OCI-LY1 (cell line): ENCODE results near the gene PPP2CA.
A peak's percentile ranks its signal among the peaks of the same experiment; 100 is the strongest.
"Not testable (repeated sequence)": the region's sequence is repeated elsewhere in the genome, so short reads cannot be mapped to it uniquely, and the experiment has no call there.

ENCODE experiments used
- H2AFZ ChIP-seq: fragments of 200-600 bp; sonication (generic), shearing (Covaris generic); 2 replicates; pipeline ENCODE4 v1.6.0; 2014; ENCODE audit warnings: antibody characterized with exemption, mild to moderate bottlenecking, low read length
- H3F3A ChIP-seq: fragments of 200-600 bp; sonication (generic), shearing (Covaris generic); 2 replicates; pipeline ENCODE4 v1.6.0; 2014; ENCODE audit warnings: mild to moderate bottlenecking, antibody characterized with exemption, low read length, moderate library complexity; ENCODE audit not compliant: insufficient read depth
- H3K27ac ChIP-seq: fragments of 200-600 bp; sonication (generic); 2 replicates; pipeline ENCODE4 v1.5.1; 2014; ENCODE audit warnings: low read length, mixed run types, mild to moderate bottlenecking, low read depth; ENCODE audit not compliant: poor library complexity, severe bottlenecking
- H3K27me3 ChIP-seq: fragments of 200-600 bp; sonication (generic); 2 replicates; pipeline ENCODE4 v1.6.0; 2014; ENCODE audit warnings: antibody characterized with exemption, mild to moderate bottlenecking, low read length, moderate library complexity; ENCODE audit not compliant: insufficient read depth
- H3K36me3 ChIP-seq: fragments of 200-600 bp; sonication (generic); 2 replicates; pipeline ENCODE4 v1.6.1; 2014; ENCODE audit warnings: mild to moderate bottlenecking, antibody characterized with exemption, low read length, moderate library complexity, mixed read lengths; ENCODE audit not compliant: insufficient read depth
- H3K4me1 ChIP-seq: fragments of 200-600 bp; sonication (generic); 2 replicates; pipeline ENCODE4 v1.5.1; 2014; ENCODE audit warnings: mild to moderate bottlenecking, low read length, moderate library complexity; ENCODE audit not compliant: insufficient read depth, severe bottlenecking
- H3K4me2 ChIP-seq: fragments of 200-600 bp; sonication (generic), shearing (Covaris generic); 2 replicates; pipeline ENCODE4 v1.6.1; 2014; ENCODE audit warnings: low read length
- H3K4me3 ChIP-seq: fragments of 200-600 bp; sonication (generic); 2 replicates; pipeline ENCODE4 v1.5.1; 2014; ENCODE audit warnings: low read length, low read depth, mild to moderate bottlenecking, mixed read lengths; ENCODE audit not compliant: poor library complexity, severe bottlenecking
- H3K79me2 ChIP-seq: fragments of 200-600 bp; shearing (Covaris generic); 2 replicates; pipeline ENCODE4 v1.6.1; 2016; ENCODE audit warnings: mixed run types, low read length, mixed read lengths; ENCODE audit not compliant: insufficient read depth
- H3K9ac ChIP-seq: fragments of 200-600 bp; sonication (generic), shearing (Covaris generic); 2 replicates; pipeline ENCODE4 v1.6.1; 2014; ENCODE audit warnings: mild to moderate bottlenecking, low read length, mixed read lengths
- H3K9me2 ChIP-seq: fragments of 200-600 bp; sonication (generic), shearing (Covaris generic); 2 replicates; pipeline ENCODE4 v1.6.1; 2014; ENCODE audit warnings: low read depth, mild to moderate bottlenecking, low read length, mixed read lengths
- H3K9me3 ChIP-seq: fragments of 200-600 bp; shearing (Covaris generic); 2 replicates; pipeline ENCODE4 v1.6.1; 2014; ENCODE audit warnings: low read length, mixed read lengths
- H4K20me1 ChIP-seq: fragments of 200-600 bp; sonication (generic), shearing (Covaris generic); 2 replicates; pipeline ENCODE4 v1.6.0; 2016; ENCODE audit warnings: mild to moderate bottlenecking, low read length; ENCODE audit not compliant: insufficient read depth
- CTCF ChIP-seq: fragments of 200-600 bp; sonication (generic), shearing (Covaris generic); IDR thresholded peaks from 2 replicates; pipeline ENCODE4 v1.5.1; 2017; ENCODE audit warnings: mild to moderate bottlenecking, antibody characterized with exemption, low read length, moderate library complexity, mixed read lengths
- EZH2 ChIP-seq: fragments of 200-600 bp; sonication (generic), shearing (Covaris generic); IDR thresholded peaks from 2 replicates; pipeline ENCODE4 v1.8.0; 2017; ENCODE audit warnings: borderline replicate concordance, mixed run types, mild to moderate bottlenecking, antibody characterized with exemption, low read length, moderate library complexity, mixed read lengths

PPP2CA gene

GRCh38 chr5:134215757-134216156 lies 10.1 kb downstream of the PPP2CA start:
- H3K27me3 ChIP-seq: no peaks in the 10 kb centered on the region
- H4K20me1 ChIP-seq: no peaks in the 10 kb centered on the region
- no peaks in the 10 kb centered on the region for H3K9me3 ChIP-seq
- H3K9me2 ChIP-seq: no peaks in the 10 kb centered on the region
- H3K4me1 ChIP-seq: peaks cover 43% of the 10 kb centered on the region
- H2AFZ ChIP-seq: no peak overlapping the region
- H3K36me3 ChIP-seq: peaks cover 55% of the 10 kb centered on the region
- TF ChIP-seq CTCF: no peak
- TF ChIP-seq EZH2: no peak
- no peaks in the 10 kb centered on the region for H3F3A ChIP-seq
- peaks cover 100% of the 10 kb centered on the region for H3K79me2 ChIP-seq
- no peak overlapping the region for H3K4me3 ChIP-seq
- H3K4me2 ChIP-seq: no peak overlapping the region
- no peak overlapping the region for H3K9ac ChIP-seq
- no peak overlapping the region for H3K27ac ChIP-seq

- H3K9me2 ChIP-seq, H3K27me3 ChIP-seq, H2AFZ ChIP-seq, H3K4me2 ChIP-seq, H3K9me3 ChIP-seq, H3K9ac ChIP-seq, H4K20me1 ChIP-seq, H3F3A ChIP-seq, H3K27ac ChIP-seq, H3K4me3 ChIP-seq: not testable (repeated sequence)
- H3K79me2 ChIP-seq: peaks cover 100% of the 10 kb centered on the region
- H3K4me1 ChIP-seq: peaks cover 41% of the 10 kb centered on the region
- peaks cover 35% of the 10 kb centered on the region for H3K36me3 ChIP-seq
Measured at GRCh38 chr5:134211263-134212031, 14.4 kb downstream of the PPP2CA start.

GRCh38 chr5:134209477-134210245 lies 16.2 kb downstream of the PPP2CA start:
- peaks cover 11% of the 10 kb centered on the region; the same call in 1 of the 2 replicates for H4K20me1 ChIP-seq
- TF ChIP-seq CTCF: no peak
- no peak for TF ChIP-seq EZH2

More at GRCh38 chr5:134209477-134210245, 16.2 kb downstream of the PPP2CA start:
- Histone ChIP-seq H3K27ac (no peak overlapping the region), H3K4me3 (no peak overlapping the region), H3K4me1 (peaks cover 41% of the 10 kb centered on the region), H3F3A (no peaks in the 10 kb centered on the region), H3K79me2 (peaks cover 96% of the 10 kb centered on the region), H2AFZ (no peak overlapping the region), H3K36me3 (peaks cover 48% of the 10 kb centered on the region), H3K9me3 (no peaks in the 10 kb centered on the region), H3K9me2 (no peaks in the 10 kb centered on the region), H3K4me2 (peak overlapping the region; percentile 24; the same call in 1 of the 2 replicates), H3K27me3 (no peaks in the 10 kb centered on the region), H3K9ac (no peak overlapping the region)
